Endothelial cell of umbilical vein (primary cell): ENCODE data around the gene LAMC2. TPM values are rescaled to one million over a fixed set of nuclear protein-coding genes. Genes with fewer than 3 reads are reported as not detected.

Experiments
- BruUV-seq: library from RNA; stranded (reverse); fragments of 400-500 nt; replicated peaks from 2 replicates; lab custom pipeline; 2021; lab: Mats Ljungman, UMichigan
- CTCF ChIA-PET: fragments of 300-600, 350-600 bp; sonication (Branson Sonifier 250); formaldehyde crosslinking; loops from one replicate; lab custom pipeline; 2021; ENCODE audit warnings: antibody characterized with exemption, inconsistent platforms; lab: Charles Lee
- POLR2A ChIA-PET: fragments of 300-600, 350-600 bp; sonication (Branson Sonifier 250); formaldehyde crosslinking; loops from one replicate; lab custom pipeline; 2021; ENCODE audit warnings: antibody characterized with exemption, inconsistent platforms; lab: Charles Lee
- DNase-seq: peaks from one replicate; pipeline ENCODE4 v3.0.0-alpha.2; 2011; ENCODE audit warnings: low read depth, low spot score
- FAIRE-seq: peaks from 2 replicates; lab custom pipeline; 2011; peaks lifted over from hg19 to GRCh38; lab: Jason Lieb, UNC
- H2AFZ ChIP-seq: 2 replicates; pipeline ENCODE4 v1.6.0; 2012; ENCODE audit warnings: low read depth, low read length, control low read depth, inconsistent platforms
- H3K27ac ChIP-seq: 2 replicates; pipeline ENCODE4 v1.5.1; 2011; ENCODE audit warnings: low read depth, mild to moderate bottlenecking, control low read depth, low read length, moderate library complexity; ENCODE audit not compliant: insufficient read depth
- H3K27me3 ChIP-seq, 2 experiments: 2 replicates each; pipeline versions ENCODE4 v1.6.0 to v1.6.1; 2011; ENCODE audit warnings: low read length in 2 of 2, mixed read lengths in 1 of 2; ENCODE audit not compliant: control insufficient read depth in 2 of 2, insufficient read depth in 2 of 2
- H3K36me3 ChIP-seq, 2 experiments: 2 replicates in 1 of 2; 3 replicates in 1 of 2; pipeline ENCODE4 v1.5.1; 2011; ENCODE audit warnings: low read length in 2 of 2, mild to moderate bottlenecking in 1 of 2, moderate library complexity in 1 of 2; ENCODE audit not compliant: control insufficient read depth in 2 of 2, insufficient read depth in 2 of 2; ENCODE audit errors: extremely low read depth in 1 of 2
- H3K4me1 ChIP-seq: 3 replicates; pipeline ENCODE4 v1.5.1; 2011; ENCODE audit warnings: mild to moderate bottlenecking, low read length; ENCODE audit not compliant: control insufficient read depth, insufficient read depth; ENCODE audit errors: extremely low read depth
- H3K4me2 ChIP-seq: 2 replicates; pipeline ENCODE4 v1.6.1; 2011; ENCODE audit warnings: low read length, control low read depth, mixed read lengths; ENCODE audit not compliant: insufficient read depth
- H3K4me3 ChIP-seq, 3 experiments: fragments of 200-600 bp in 1 of 3; sonication (generic), shearing (Covaris generic) in 1 of 3; replicated peaks in 1 of 3; 2 replicates each; pipeline ENCODE4 v1.5.1; 2011 to 2016; ENCODE audit warnings: control low read depth in 3 of 3, low read length in 3 of 3, mild to moderate bottlenecking in 2 of 3, inconsistent platforms in 1 of 3, low read depth in 1 of 3, moderate library complexity in 1 of 3; ENCODE audit not compliant: insufficient read depth in 1 of 3
- H3K79me2 ChIP-seq: 2 replicates; pipeline ENCODE4 v1.6.0; 2012; ENCODE audit warnings: low read length, inconsistent platforms; ENCODE audit not compliant: control insufficient read depth, insufficient read depth
- H3K9ac ChIP-seq: replicated peaks from 2 replicates; pipeline ENCODE3; 2011; ENCODE audit warnings: low read length, control low read depth; ENCODE audit not compliant: insufficient read depth; ENCODE audit errors: extremely low read depth
- H3K9me1 ChIP-seq: replicated peaks from 3 replicates; pipeline ENCODE4 v1.6.0; 2011; ENCODE audit warnings: mild to moderate bottlenecking, low read length; ENCODE audit not compliant: control insufficient read depth, insufficient read depth; ENCODE audit errors: extremely low read depth
- H3K9me3 ChIP-seq: replicated peaks from 2 replicates; pipeline ENCODE4 v1.5.1; 2012; ENCODE audit warnings: low read length, inconsistent platforms; ENCODE audit not compliant: control insufficient read depth, insufficient read depth
- H4K20me1 ChIP-seq: replicated peaks from 2 replicates; pipeline ENCODE3; 2011; ENCODE audit warnings: mild to moderate bottlenecking, low read length; ENCODE audit not compliant: control insufficient read depth, insufficient read depth; ENCODE audit errors: extremely low read depth
- CTCF ChIP-seq, 2 donors: IDR thresholded peaks; 1 replicate in 1 of 2; 2 replicates in 1 of 2; pipeline ENCODE4 v1.5.1; 2011; ENCODE audit warnings: low read length in 2 of 2, mild to moderate bottlenecking in 2 of 2, moderate library complexity in 2 of 2, control low read depth in 1 of 2, inconsistent platforms in 1 of 2, low read depth in 1 of 2; ENCODE audit not compliant: insufficient read depth in 1 of 2; ENCODE audit errors: extremely low read depth in 1 of 2
- EZH2 ChIP-seq: IDR thresholded peaks from 2 replicates; pipeline ENCODE4 v1.6.1; 2012; ENCODE audit warnings: borderline replicate concordance, low read depth, mild to moderate bottlenecking, moderate library complexity, low read length, inconsistent platforms; ENCODE audit not compliant: severe bottlenecking
- FOS ChIP-seq: IDR thresholded peaks from 2 replicates; pipeline ENCODE4 v1.6.1; 2011; ENCODE audit warnings: mild to moderate bottlenecking, low read length, moderate library complexity, borderline replicate concordance; ENCODE audit not compliant: insufficient read depth
- GATA2 ChIP-seq: IDR thresholded peaks from 2 replicates; pipeline ENCODE4 v1.7.0; 2011; ENCODE audit warnings: low read depth, mild to moderate bottlenecking, moderate library complexity, mixed read lengths, low read length; ENCODE audit not compliant: insufficient read length, insufficient read depth
- JUN ChIP-seq: IDR thresholded peaks from 2 replicates; pipeline ENCODE4 v1.6.1; 2011; ENCODE audit warnings: borderline replicate concordance, low read depth; ENCODE audit not compliant: insufficient read length, insufficient read depth
- MAX ChIP-seq: IDR thresholded peaks from 2 replicates; pipeline ENCODE4 v1.6.1; 2011; ENCODE audit not compliant: insufficient read depth, insufficient read length
- MYC ChIP-seq: IDR thresholded peaks from one replicate; pipeline ENCODE4 v1.6.1; 2011; ENCODE audit warnings: mild to moderate bottlenecking, low read depth, low read length
- POLR2A ChIP-seq: IDR thresholded peaks from 2 replicates; pipeline ENCODE4 v1.6.1; 2012; ENCODE audit warnings: low read depth, mild to moderate bottlenecking, control low read depth, low read length
- POLR2AphosphoS5 ChIP-seq: IDR thresholded peaks from 2 replicates; pipeline ENCODE4 v1.6.1; 2012; ENCODE audit warnings: low read depth, mild to moderate bottlenecking, control low read depth, low read length, moderate library complexity; ENCODE audit not compliant: insufficient read depth
- dilution Hi-C: fragments of 300-500 bp; cut with MboI; formaldehyde crosslinking; loops from one replicate; pipeline ENCODE4 v1.15.0; 2019; ENCODE audit warnings: low sequenced_read_pairs; ENCODE audit not compliant: extremely low pct_ligation_motif_present
- intact Hi-C: fragments of 100-400 bp; cut with micrococcal nuclease; formaldehyde crosslinking; loops from one replicate; pipeline ENCODE4 v1.10.0; 2022
- polyA plus RNA-seq, 4 experiments: library from polyadenylated mRNA; depleted of rRNA in 3 of 4; stranded (reverse) in 3 of 4; unstranded in 1 of 4; fragments of >200 nt; gene quantifications; 2 replicates each; pipeline versions ENCODE4 v1.2.1 to v1.2.3, GENCODE V29; 2011 to 2012; ENCODE audit warnings: missing spikeins in 1 of 4
- total RNA-seq: library from RNA; stranded (reverse); gene quantifications from 2 replicates; pipeline ENCODE4 v1.2.3, GENCODE V29; 2021

Gene LAMC2
- total and polyA plus RNA-seq, 2 donors (not counting 3 experiments of a cell fraction or from before 2014, with no cell fraction given), result 0.23 to 0.82 TPM

- H2AFZ ChIP-seq, result no peak overlapping the region
- H3K36me3 ChIP-seq, result no peaks in the 10 kb centered on the region
- no peaks in the 10 kb centered on the region for H3K9me1 ChIP-seq
- no peak overlapping the region for H3K9ac ChIP-seq
- H4K20me1 ChIP-seq, result no peaks in the 10 kb centered on the region
- ChIA-PET POLR2A (no interaction called here), CTCF (interaction anchor here (0.6 to 0.9 kb wide), 2 partner anchors 15 to 17 kb away, joined by 4 read pairs; no protein-coding TSS in a partner anchor)
- H3K27ac ChIP-seq, result no peak overlapping the region
- H3K27me3 ChIP-seq, result no peaks in the 10 kb centered on the region
- dilution Hi-C loops, result no loop called here
- H3K4me1 ChIP-seq, result peaks cover 6% of the 10 kb centered on the region
- no peak overlapping the region for H3K4me3 ChIP-seq
- H3K79me2 ChIP-seq, result no peaks in the 10 kb centered on the region
- FAIRE-seq (no peak), DNase-seq (no peak)
- no TSS peak for BruUV-seq
- intact Hi-C loops, result no loop called here
- TF ChIP-seq POLR2AphosphoS5 (no peak), FOS (no peak), JUN (no peak), MYC (no peak), MAX (no peak), GATA2 (no peak), EZH2 (no peak), POLR2A (no peak), CTCF (IDR thresholded peaks at IDR 0.05; ENCODE audit: extremely low read depth in 1 of 2, insufficient read depth in 1 of 2, low read depth in 1 of 2, low read length in 2 of 2) (no peak)
- H3K9me3 ChIP-seq, result no peaks in the 10 kb centered on the region
- no peak overlapping the region for H3K4me2 ChIP-seq
Measured at GRCh38 chr1:183251101-183251958, 65.3 kb downstream of the LAMC2 start.
